Esophagus muscularis mucosa (tissue), 4 donors: Measurements from ENCODE around the gene TRAPPC12. TPM values are rescaled to one million over a fixed set of nuclear protein-coding genes. Genes with fewer than 3 reads are reported as not detected.

Source experiments
- DNase-seq: peaks from one replicate; pipeline ENCODE4 v3.0.0-alpha.2; 2017; ENCODE audit errors: extremely low spot score
- H3K27ac ChIP-seq, 4 donors: fragments of 200-600 bp; sonication (generic); replicated peaks in 1 of 4; 1 replicate in 3 of 4; 2 replicates in 1 of 4; pipeline ENCODE4 v1.5.1; 2016 to 2019; ENCODE audit warnings: mild to moderate bottlenecking in 1 of 4
- H3K27me3 ChIP-seq, 4 donors: fragments of 200-600 bp; sonication (generic); one replicate each; pipeline versions ENCODE4 v1.5.1 to v1.6.0; 2016 to 2019
- H3K36me3 ChIP-seq, 4 donors: fragments of 200-600 bp; sonication (generic); one replicate each; pipeline ENCODE4 v1.5.1; 2016 to 2019
- H3K4me1 ChIP-seq, 4 donors: fragments of 200-600 bp; sonication (generic); one replicate each; pipeline ENCODE4 v1.5.1; 2016 to 2019
- H3K4me3 ChIP-seq, 4 donors: fragments of 200-600 bp; sonication (generic); 1 replicate in 2 of 4; 2 replicates in 2 of 4; pipeline ENCODE4 v1.5.1; 2016 to 2019; ENCODE audit warnings: mild to moderate bottlenecking in 4 of 4, moderate library complexity in 1 of 4
- H3K9me3 ChIP-seq, 4 donors: fragments of 200-600 bp; sonication (generic); 1 replicate in 3 of 4; 2 replicates in 1 of 4; pipeline ENCODE4 v1.5.1; 2016 to 2019
- CTCF ChIP-seq, 3 experiments: fragments of 200-600 bp in 2 of 3; fragments of 450-650 bp in 1 of 3; sonication (generic) in 2 of 3; IDR thresholded peaks; one replicate each; pipeline ENCODE4 v1.5.1; 2017 to 2019; ENCODE audit warnings: antibody characterized with exemption in 3 of 3, mild to moderate bottlenecking in 2 of 3, moderate library complexity in 1 of 3
- EP300 ChIP-seq: sonication (generic); formaldehyde crosslinking; IDR thresholded peaks from one replicate; pipeline ENCODE4 v1.6.1; 2017; ENCODE audit warnings: antibody characterized with exemption
- POLR2A ChIP-seq: fragments of 450-650 bp; IDR thresholded peaks from one replicate; pipeline ENCODE4 v1.6.1; 2017; ENCODE audit warnings: antibody characterized with exemption, moderate library complexity, mild to moderate bottlenecking, low read depth
- POLR2AphosphoS5 ChIP-seq, 2 donors: sonication (generic); formaldehyde crosslinking; IDR thresholded peaks; one replicate each; pipeline ENCODE4 v1.6.1; 2017; ENCODE audit warnings: antibody characterized with exemption in 2 of 2
- WGBS: methylation state at CpG from one replicate; pipeline ENCODE4 v1.1.5; 2018; 5-methylcytosine and 5-hydroxymethylcytosine counted together
- intact Hi-C: fragments of 100-400 bp; cut with DNase I; formaldehyde crosslinking; loops from one replicate; pipeline ENCODE4 v1.15.1; 2023
- total RNA-seq, 4 donors: library from RNA; depleted of rRNA; stranded (reverse); fragments of >200 nt; gene quantifications; one replicate each; pipeline versions ENCODE4 v1.1.0 to v1.2.1, GENCODE V29; 2016

The TRAPPC12 gene
- total RNA-seq, 4 donors from 2014 or later, result 65.6 to 89.3 (median 72.6) TPM

GRCh38 chr2:3388412-3388738, 8.9 kb downstream of the TRAPPC12 start:
- Histone ChIP-seq H3K4me3 (no peak overlapping the region), H3K4me1 (peaks cover 0 to 6% (median 0%) of the 10 kb centered on the region in 4 donors), H3K27ac (no peak overlapping the region), H3K36me3 (peaks cover 26 to 71% (median 48%) of the 10 kb centered on the region in 4 donors), H3K9me3 (no peaks in the 10 kb centered on the region), H3K27me3 (no peaks in the 10 kb centered on the region)
- no peak for DNase-seq
- WGBS, result 95% methylated on average over 11 of the region's 31 CpGs
- no peak for TF ChIP-seq CTCF (IDR thresholded peaks at IDR 0.05)
- no peak for TF ChIP-seq POLR2A
- no peak for TF ChIP-seq EP300
- no peak for TF ChIP-seq POLR2AphosphoS5 (IDR thresholded peaks at IDR 0.05)
- intact Hi-C loops, result no loop called here

DNA sequence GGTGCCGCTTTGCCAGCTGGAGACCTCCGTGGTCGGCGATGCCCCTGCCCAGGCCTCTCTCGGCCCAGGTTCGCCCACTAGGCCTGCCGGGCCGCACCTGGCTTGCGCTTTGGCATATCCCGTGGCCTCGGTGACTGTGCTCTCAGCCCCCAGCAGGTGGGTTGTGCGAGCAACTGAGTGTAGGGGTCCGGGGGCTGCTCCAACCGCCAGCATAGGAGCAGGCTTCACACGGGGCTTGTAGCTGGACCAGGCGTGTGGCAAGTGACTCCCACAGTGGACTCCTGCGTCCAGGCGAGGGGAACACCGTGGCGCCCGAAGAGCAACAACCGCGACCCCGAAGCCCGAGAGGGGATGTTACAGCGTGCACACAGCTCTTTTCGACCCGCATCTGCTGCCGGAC, 9.7 kb downstream of the TRAPPC12 start:
- no peak for TF ChIP-seq POLR2A
- Histone ChIP-seq H3K27ac (no peak overlapping the region), H3K9me3 (no peaks in the 10 kb centered on the region), H3K4me1 (peaks cover 0 to 6% (median 0%) of the 10 kb centered on the region in 4 donors), H3K4me3 (no peak overlapping the region), H3K27me3 (no peaks in the 10 kb centered on the region), H3K36me3 (peaks cover 26 to 69% (median 51%) of the 10 kb centered on the region in 4 donors)
- 97% methylated on average over 26 of the region's 29 CpGs for WGBS
- intact Hi-C loops, result no loop called here
- DNase-seq, result peak; percentile 45

- Histone ChIP-seq H3K27ac (no peak overlapping the region), H3K27me3 (no peaks in the 10 kb centered on the region), H3K9me3 (no peaks in the 10 kb centered on the region), H3K36me3 (peaks cover 31 to 70% (median 52%) of the 10 kb centered on the region in 4 donors), H3K4me1 (peaks cover 0 to 6% (median 0%) of the 10 kb centered on the region in 4 donors), H3K4me3 (no peak overlapping the region)
- intact Hi-C loops, result no loop called here
- DNase-seq, result peak; percentile 57
- no peak for TF ChIP-seq POLR2A
- 91% methylated on average over 8 of the region's 8 CpGs for WGBS
Observed at GRCh38 chr2:3390041-3390440, 10.5 kb downstream of the TRAPPC12 start.

DNA sequence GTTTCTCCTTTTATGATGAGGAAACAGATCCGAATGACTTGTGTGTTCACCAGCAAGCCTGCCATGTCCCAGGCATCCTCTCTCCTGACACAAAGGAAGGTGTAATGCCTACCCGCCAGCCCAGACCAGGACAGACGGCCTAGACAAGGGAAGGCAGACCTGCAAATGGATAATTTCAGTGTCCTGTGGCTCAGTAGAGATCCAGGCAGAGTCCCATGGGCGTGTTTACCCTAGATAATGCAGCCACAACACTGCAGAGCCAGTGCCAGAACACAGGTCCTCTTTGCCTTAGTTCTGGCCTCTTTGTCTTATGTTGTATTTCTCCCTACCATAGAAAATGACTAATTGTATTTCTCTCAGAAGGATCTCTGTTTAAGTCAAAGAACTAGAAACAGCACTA, 12.7 kb downstream of the TRAPPC12 start:
- peak; percentile 53 for DNase-seq
- 100% methylated on average over 4 of the region's 4 CpGs for whole genome bisulfite sequencing
- Histone ChIP-seq H3K27ac (no peak overlapping the region), H3K4me3 (no peak overlapping the region), H3K36me3 (peaks cover 31 to 67% (median 52%) of the 10 kb centered on the region in 4 donors), H3K9me3 (peaks cover 0 to 17% (median 17%) of the 10 kb centered on the region in 4 donors), H3K27me3 (no peaks in the 10 kb centered on the region), H3K4me1 (no peaks in the 10 kb centered on the region)
- TF ChIP-seq POLR2A (no peak), CTCF (IDR thresholded peaks at IDR 0.05) (no peak), EP300 (no peak), POLR2AphosphoS5 (IDR thresholded peaks at IDR 0.05) (no peak)
- intact Hi-C loops, result no loop called here

GRCh38 chr2:3396920-3397559, 17.5 kb downstream of the TRAPPC12 start:
- DNase-seq, result peak; percentile 55
- 97% methylated on average over 1 of the region's 1 CpG for WGBS
- Histone ChIP-seq H3K4me3 (no peak overlapping the region), H3K27me3 (no peaks in the 10 kb centered on the region), H3K9me3 (peaks cover 0 to 23% (median 19%) of the 10 kb centered on the region in 4 donors), H3K27ac (no peak overlapping the region), H3K4me1 (peaks cover 13 to 21% (median 16%) of the 10 kb centered on the region in 4 donors), H3K36me3 (peaks cover 16 to 54% (median 34%) of the 10 kb centered on the region in 4 donors)
- TF ChIP-seq EP300, result no peak
- TF ChIP-seq POLR2A, result no peak
- TF ChIP-seq CTCF (IDR thresholded peaks at IDR 0.05), result no peak
- no peak for TF ChIP-seq POLR2AphosphoS5 (IDR thresholded peaks at IDR 0.05)
- intact Hi-C loops, result no loop called here
